Psoas muscle (tissue), 8 donors: ENCODE data around the gene LRRC26. TPM values are rescaled to one million over a fixed set of nuclear protein-coding genes. Genes with fewer than 3 reads are reported as not detected.

ENCODE experiments used
- ATAC-seq, 4 donors: fragments of 200-7000 bp; cut with Tn5 transposase; one replicate each; pipeline ENCODE4 v1.9.1; 2020; ENCODE audit warnings: moderate library complexity in 3 of 4, mild to moderate bottlenecking in 2 of 4
- DNase-seq, 2 donors: peaks; one replicate each; pipeline ENCODE4 v3.0.0-alpha.2; 2020
- H3K27ac ChIP-seq: fragments of 200-600 bp; one replicate; pipeline ENCODE4 v1.8.0; 2022
- H3K27me3 ChIP-seq, 3 donors: fragments of 200-600 bp in 1 of 3; one replicate each; pipeline versions ENCODE4 v1.6.1 to v1.8.0; 2013 to 2022; ENCODE audit warnings: low read length in 2 of 3, mild to moderate bottlenecking in 2 of 3, moderate library complexity in 1 of 3; ENCODE audit not compliant: insufficient read depth in 3 of 3
- H3K36me3 ChIP-seq, 2 donors: fragments of 200-600 bp in 1 of 2; one replicate each; pipeline versions ENCODE4 v1.6.1 to v1.8.0; 2013 to 2022; ENCODE audit warnings: low read depth in 1 of 2, mild to moderate bottlenecking in 1 of 2, moderate library complexity in 1 of 2; ENCODE audit not compliant: insufficient read depth in 1 of 2
- H3K4me1 ChIP-seq: fragments of 200-600 bp; one replicate; pipeline ENCODE4 v1.8.0; 2022
- H3K4me3 ChIP-seq: fragments of 200-600 bp; one replicate; pipeline ENCODE4 v1.8.0; 2022; ENCODE audit warnings: mild to moderate bottlenecking
- H3K9me3 ChIP-seq: fragments of 200-600 bp; one replicate; pipeline ENCODE4 v1.8.0; 2022
- CTCF ChIP-seq: fragments of 200-600 bp; IDR thresholded peaks from one replicate; pipeline ENCODE4 v1.8.0; 2022; ENCODE audit warnings: antibody characterized with exemption
- WGBS, 3 donors: extraction: QIAGEN DNeasy Blood & Tissue Kit; methylation state at CpG; one replicate each; pipeline versions ENCODE4 v1.1.6 to v1.1.7; 2013; 5-methylcytosine and 5-hydroxymethylcytosine counted together
- intact Hi-C, 2 donors: fragments of 100-400 bp; cut with DNase I; formaldehyde crosslinking; loops; one replicate each; pipeline versions ENCODE4 v1.11.0 to v1.14.2; 2022
- polyA plus RNA-seq, 3 donors: library from polyadenylated mRNA; stranded (reverse); fragments of 200-250 nt; gene quantifications; one replicate each; pipeline ENCODE4 v1.2.3, GENCODE V29; 2013
- total RNA-seq, 4 donors: library from RNA; stranded (reverse); fragmentation: NEBNext Ultra II Directional in 2 of 4; extraction: Animal tissue kit (Norgen Biotek cat#: 25700) in 2 of 4; gene quantifications; one replicate each; pipeline versions ENCODE4 v1.2.1 to v1.2.4, GENCODE V29; 2021 to 2023
- donor health status: healthy with polysubstance abuse.
- donor health status: DM: no; HTN: no; CAD: no; lungs with moderate emphysema.
- donor health status: Bipolar disorder and iron deficiency.
- donor health status: healthy.
- donor health status: DM: yes; HTN: yes; CAD: no.
- donor health status: DM: no; HTN: no; CAD: no.
- donor health status: DM: no; HTN: no; CAD: no.
- donor health status: DM: yes; HTN: yes; CAD: no.

LRRC26 gene
- total and polyA plus RNA-seq, 7 donors: not detected

- Histone ChIP-seq H3K27me3 (no peaks in the 10 kb centered on the region), H3K4me3 (no peak overlapping the region), H3K4me1 (peaks cover 46% of the 10 kb centered on the region), H3K9me3 (no peaks in the 10 kb centered on the region), H3K36me3 (peaks cover 3 to 25% of the 10 kb centered on the region in 2 donors), H3K27ac (no peak overlapping the region)
- no peak for TF ChIP-seq CTCF
- WGBS, 3 donors: 78 to 86% (median 80%) methylated on average over 10 of the region's 10 CpGs
- DNase-seq: no peak
- intact Hi-C loops: no loop called here
- ATAC-seq: no peak
These were observed 25.1 kb upstream of the LRRC26 start for GRCh38 chr9:137194909-137195308.

GRCh38 chr9:137194388-137194787, 24.5 kb upstream of the LRRC26 start:
- Histone ChIP-seq H3K4me3 (no peak overlapping the region), H3K9me3 (no peaks in the 10 kb centered on the region), H3K4me1 (peaks cover 46% of the 10 kb centered on the region), H3K36me3 (peaks cover 3 to 29% of the 10 kb centered on the region in 2 donors), H3K27me3 (no peaks in the 10 kb centered on the region), H3K27ac (no peak overlapping the region)
- WGBS, 3 donors: 41 to 46% (median 44%) methylated on average over 16 of the region's 16 CpGs
- TF ChIP-seq CTCF: no peak
- DNase-seq (no peak), ATAC-seq (peak in 2 of 4 donors; percentile 26 to 33)
- intact Hi-C loops: no loop called here

GRCh38 chr9:137193771-137194170, 23.9 kb upstream of the LRRC26 start:
- intact Hi-C loops: no loop called here
- 72 to 79% (median 76%) methylated on average over 12 to 14 of the region's 14 CpGs for WGBS, 3 donors
- H3K36me3 ChIP-seq: peaks cover 3 to 29% of the 10 kb centered on the region in 2 donors
- peaks cover 42% of the 10 kb centered on the region for H3K4me1 ChIP-seq
- no peak overlapping the region for H3K4me3 ChIP-seq
- H3K27me3 ChIP-seq: no peaks in the 10 kb centered on the region
- H3K27ac ChIP-seq: no peak overlapping the region
- DNase-seq (no peak), ATAC-seq (no peak)
- H3K9me3 ChIP-seq: no peaks in the 10 kb centered on the region
- TF ChIP-seq CTCF: no peak

- Histone ChIP-seq H3K4me1 (peaks cover 34% of the 10 kb centered on the region), H3K27ac (no peak overlapping the region), H3K27me3 (no peaks in the 10 kb centered on the region), H3K4me3 (no peak overlapping the region), H3K9me3 (no peaks in the 10 kb centered on the region), H3K36me3 (peaks cover 3 to 29% of the 10 kb centered on the region in 2 donors)
- WGBS, 3 donors: 75 to 94% (median 93%) methylated on average over 2 of the region's 2 CpGs
- ATAC-seq (no peak), DNase-seq (no peak)
- intact Hi-C loops: no loop called here
- TF ChIP-seq CTCF: no peak
These were observed 23.0 kb upstream of the LRRC26 start for GRCh38 chr9:137192859-137193258.

GRCh38 chr9:137192448-137192780, 22.6 kb upstream of the LRRC26 start:
- intact Hi-C loops: no loop called here
- Histone ChIP-seq H3K27ac (no peak overlapping the region), H3K36me3 (peaks cover 3 to 29% of the 10 kb centered on the region in 2 donors), H3K4me3 (no peak overlapping the region), H3K4me1 (peaks cover 35% of the 10 kb centered on the region), H3K27me3 (no peaks in the 10 kb centered on the region), H3K9me3 (no peaks in the 10 kb centered on the region)
- TF ChIP-seq CTCF: no peak
- WGBS, 3 donors: 82 to 84% (median 83%) methylated on average over 10 of the region's 10 CpGs
- ATAC-seq (no peak), DNase-seq (no peak)
